Activated CD8-positive, alpha-beta T cell treated with anti-CD3 and anti-CD28 coated beads for 36 hours (primary cell): Measurements from ENCODE around the gene ZNF343. TPM values are rescaled to one million over a fixed set of nuclear protein-coding genes. Genes with fewer than 3 reads are reported as not detected.
"Not testable (repeated sequence)": the region's sequence is repeated elsewhere in the genome, so short reads cannot be mapped to it uniquely, and the experiment has no call there.

ENCODE experiments used
- ATAC-seq: fragments of 200-7000 bp; cut with Tn5 transposase; one replicate; pipeline ENCODE4 v1.10.0; 2021; ENCODE audit warnings: mild to moderate bottlenecking, moderate library complexity
- CTCF ChIA-PET: fragments of 350-600 bp; sonication (Branson Sonifier 250); formaldehyde crosslinking; loops from one replicate; lab custom pipeline; 2021; ENCODE audit warnings: antibody characterized with exemption; lab: Charles Lee
- POLR2A ChIA-PET: fragments of 350-600 bp; sonication (Branson Sonifier 250); formaldehyde crosslinking; loops from one replicate; lab custom pipeline; 2021; ENCODE audit warnings: antibody characterized with exemption; lab: Charles Lee
- DNase-seq: peaks from one replicate; pipeline ENCODE4 v3.0.0-alpha.2; 2020
- H3K27ac Mint-ChIP-seq: one replicate; pipeline ENCODE4 v1.8.0; 2021; ENCODE audit warnings: mild to moderate bottlenecking, mixed read lengths
- H3K27me3 Mint-ChIP-seq: one replicate; pipeline ENCODE4 v1.8.0; 2021; ENCODE audit warnings: mixed read lengths
- H3K36me3 Mint-ChIP-seq: one replicate; pipeline ENCODE4 v1.8.0; 2021; ENCODE audit warnings: low read depth, mixed read lengths
- H3K4me1 Mint-ChIP-seq: one replicate; pipeline ENCODE4 v1.8.0; 2021; ENCODE audit warnings: low read depth, mixed read lengths
- H3K4me3 Mint-ChIP-seq: one replicate; pipeline ENCODE4 v1.8.0; 2021; ENCODE audit warnings: mild to moderate bottlenecking, moderate library complexity, mixed read lengths
- H3K9me3 Mint-ChIP-seq: one replicate; pipeline ENCODE4 v1.8.0; 2021; ENCODE audit warnings: mixed read lengths
- intact Hi-C: fragments of 100-400 bp; cut with micrococcal nuclease; formaldehyde crosslinking; loops from one replicate; pipeline ENCODE4 v1.10.0; 2022
- total RNA-seq, 2 experiments: library from RNA; stranded (reverse); gene quantifications; one replicate each; pipeline ENCODE4 v1.2.3, GENCODE V29; 2021
- TF ChIP-seq, protein P1 (sequence below): fragments of 200-600 bp; IDR thresholded peaks from one replicate; pipeline ENCODE4 v1.8.0; 2022; ENCODE audit warnings: antibody characterized with exemption, mild to moderate bottlenecking

The ZNF343 gene
- total RNA-seq, 2 experiments from 2014 or later = 8.5 to 9.5 TPM

DNA sequence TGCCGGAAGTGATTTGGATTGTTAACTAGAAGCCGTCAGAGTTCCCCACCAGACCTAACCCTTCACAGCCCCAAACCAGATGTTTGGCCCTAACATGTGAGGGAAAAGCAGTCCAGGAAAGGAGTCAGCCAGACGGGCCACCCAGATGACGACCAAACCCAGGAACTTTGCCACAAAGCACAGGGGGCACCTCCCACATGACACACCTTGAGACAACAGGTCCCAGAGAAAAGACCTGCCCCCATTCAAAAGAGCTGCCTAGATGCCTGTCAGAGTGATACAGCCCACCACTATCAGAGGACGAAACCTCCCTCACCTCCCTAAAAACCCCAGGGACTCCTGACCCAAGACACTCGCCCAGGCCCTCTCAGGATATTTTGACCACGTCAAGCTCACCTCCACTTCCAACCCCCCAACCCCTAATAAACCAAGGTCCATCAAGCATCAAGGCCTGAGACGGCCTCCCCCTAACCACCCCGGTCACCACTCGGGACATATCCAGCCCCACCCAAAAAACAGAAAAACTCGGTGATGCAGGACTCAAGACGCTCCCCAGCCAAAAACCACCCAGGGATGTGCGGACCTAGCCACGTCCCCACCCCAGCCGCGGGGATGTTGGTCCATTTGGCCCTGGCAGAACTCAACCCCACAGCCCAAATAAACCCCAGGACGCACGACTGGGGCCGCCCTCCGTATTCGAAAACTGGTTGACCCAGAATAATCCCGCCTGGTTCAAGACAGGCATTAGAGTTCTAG is 662 bp downstream of the ZNF343 start:
- peak overlapping the region; percentile 98 for H3K27ac Mint-ChIP-seq
- peaks cover 14% of the 10 kb centered on the region for H3K36me3 Mint-ChIP-seq
- H3K4me1 Mint-ChIP-seq = peaks cover 21% of the 10 kb centered on the region
- CTCF ChIA-PET = interaction anchor here (0.8 to 9.4 kb wide), 5 partner anchors 10 to 139 kb away, joined by 3 to 147 read pairs (median 3); no protein-coding TSS in a partner anchor
- intact Hi-C loops = no loop called here
- POLR2A ChIA-PET = interaction anchor here (1.3 to 3.7 kb wide), 3 partner anchors 16 to 144 kb away, joined by 5 to 22 read pairs (median 7); partner anchors contain the start of genes NOP56 and SNRPB
- peak overlapping the region; percentile 96 for H3K4me3 Mint-ChIP-seq
- peak; percentile 20 for DNase-seq
- H3K27me3 Mint-ChIP-seq = peaks cover 6% of the 10 kb centered on the region
- no peak for ATAC-seq
- TF ChIP-seq, protein P1, sequence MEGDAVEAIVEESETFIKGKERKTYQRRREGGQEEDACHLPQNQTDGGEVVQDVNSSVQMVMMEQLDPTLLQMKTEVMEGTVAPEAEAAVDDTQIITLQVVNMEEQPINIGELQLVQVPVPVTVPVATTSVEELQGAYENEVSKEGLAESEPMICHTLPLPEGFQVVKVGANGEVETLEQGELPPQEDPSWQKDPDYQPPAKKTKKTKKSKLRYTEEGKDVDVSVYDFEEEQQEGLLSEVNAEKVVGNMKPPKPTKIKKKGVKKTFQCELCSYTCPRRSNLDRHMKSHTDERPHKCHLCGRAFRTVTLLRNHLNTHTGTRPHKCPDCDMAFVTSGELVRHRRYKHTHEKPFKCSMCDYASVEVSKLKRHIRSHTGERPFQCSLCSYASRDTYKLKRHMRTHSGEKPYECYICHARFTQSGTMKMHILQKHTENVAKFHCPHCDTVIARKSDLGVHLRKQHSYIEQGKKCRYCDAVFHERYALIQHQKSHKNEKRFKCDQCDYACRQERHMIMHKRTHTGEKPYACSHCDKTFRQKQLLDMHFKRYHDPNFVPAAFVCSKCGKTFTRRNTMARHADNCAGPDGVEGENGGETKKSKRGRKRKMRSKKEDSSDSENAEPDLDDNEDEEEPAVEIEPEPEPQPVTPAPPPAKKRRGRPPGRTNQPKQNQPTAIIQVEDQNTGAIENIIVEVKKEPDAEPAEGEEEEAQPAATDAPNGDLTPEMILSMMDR = no peak
- H3K9me3 Mint-ChIP-seq = no peaks in the 10 kb centered on the region

DNA sequence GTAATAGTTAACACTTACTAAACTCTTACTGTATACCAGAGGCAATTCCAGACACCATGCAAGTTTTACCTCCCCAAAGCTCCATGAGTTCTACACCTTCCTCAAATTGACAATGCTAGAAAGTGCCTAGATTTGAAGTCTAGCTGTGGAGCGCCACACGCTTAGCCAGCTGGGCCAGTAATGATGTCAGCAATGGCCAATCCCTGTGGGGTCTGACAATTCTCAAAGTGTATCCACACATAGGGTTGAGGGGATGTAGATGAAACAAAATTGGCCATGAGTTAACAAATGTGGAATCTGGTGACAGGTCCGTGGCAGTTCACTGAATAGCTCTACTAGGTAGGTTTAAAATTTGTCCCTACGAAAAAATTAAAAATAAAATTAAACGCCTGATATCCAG is 1.3 kb downstream of the ZNF343 start:
- H3K9me3 Mint-ChIP-seq = no peaks in the 10 kb centered on the region

DNA sequence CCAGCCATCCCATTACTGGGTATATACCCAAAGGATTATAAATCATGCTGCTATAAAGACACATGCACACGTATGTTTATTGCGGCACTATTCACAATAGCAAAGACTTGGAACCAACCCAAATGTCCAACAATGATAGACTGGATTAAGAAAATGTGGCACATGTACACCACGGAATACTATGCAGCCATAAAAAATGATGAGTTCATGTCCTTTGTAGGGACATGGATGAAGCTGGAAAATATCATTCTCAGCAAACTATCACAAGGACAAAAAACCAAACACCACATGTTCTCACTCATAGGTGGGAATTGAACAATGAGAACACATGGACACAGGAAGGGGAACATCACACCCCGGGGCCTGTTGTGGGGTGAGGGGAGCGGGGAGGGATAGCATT is 2.3 kb downstream of the ZNF343 start:
- POLR2A ChIA-PET, H3K27me3 Mint-ChIP-seq, DNase-seq, intact Hi-C loops, H3K4me3 Mint-ChIP-seq, H3K27ac Mint-ChIP-seq, ATAC-seq, CTCF ChIA-PET, H3K9me3 Mint-ChIP-seq: not testable (repeated sequence)
- H3K36me3 Mint-ChIP-seq = peaks cover 14% of the 10 kb centered on the region
- peaks cover 22% of the 10 kb centered on the region for H3K4me1 Mint-ChIP-seq

More for the DNA sequence above, 1.3 kb downstream of the ZNF343 start:
- POLR2A ChIA-PET = interaction anchor here (3.7 kb wide), 1 partner anchor 38 kb away, joined by 22 read pairs; the partner anchor contains the start of gene SNRPB
- Mint-ChIP-seq H3K4me3 (peak overlapping the region; percentile 96), H3K27me3 (peaks cover 6% of the 10 kb centered on the region), H3K4me1 (peaks cover 22% of the 10 kb centered on the region), H3K36me3 (peaks cover 14% of the 10 kb centered on the region), H3K27ac (no peak overlapping the region)
- DNase-seq (no peak), ATAC-seq (no peak)
- CTCF ChIA-PET = interaction anchor here (0.8 to 9.4 kb wide), 5 partner anchors 10 to 139 kb away, joined by 3 to 147 read pairs (median 3); no protein-coding TSS in a partner anchor
- TF ChIP-seq, protein P1 = no peak
- intact Hi-C loops = no loop called here

DNA sequence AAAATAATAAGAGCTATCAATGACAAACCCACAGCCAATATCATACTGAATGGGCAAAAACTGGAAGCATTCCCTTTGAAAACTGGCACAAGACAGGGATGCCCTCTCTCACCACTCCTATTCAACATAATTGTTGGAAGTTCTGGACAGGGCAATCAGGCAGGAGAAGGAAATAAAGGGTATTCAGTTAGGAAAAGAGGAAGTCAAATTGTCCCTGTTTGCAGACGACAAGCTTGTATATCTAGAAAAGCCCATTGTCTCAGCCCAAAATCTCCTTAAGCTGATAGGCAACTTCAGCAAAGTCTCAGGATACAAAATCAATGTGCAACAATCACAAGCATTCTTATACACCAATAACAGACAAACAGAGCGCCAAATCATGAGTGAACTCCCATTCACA is 3.9 kb downstream of the ZNF343 start:
- intact Hi-C loops, H3K4me3 Mint-ChIP-seq, H3K27ac Mint-ChIP-seq, ATAC-seq, POLR2A ChIA-PET, H3K9me3 Mint-ChIP-seq, H3K27me3 Mint-ChIP-seq, DNase-seq: not testable (repeated sequence)
- peaks cover 22% of the 10 kb centered on the region for H3K4me1 Mint-ChIP-seq
- H3K36me3 Mint-ChIP-seq = peaks cover 24% of the 10 kb centered on the region
- CTCF ChIA-PET = interaction anchor here (2.1 kb wide), 1 partner anchor 18 kb away, joined by 9 read pairs; no protein-coding TSS in a partner anchor

DNA sequence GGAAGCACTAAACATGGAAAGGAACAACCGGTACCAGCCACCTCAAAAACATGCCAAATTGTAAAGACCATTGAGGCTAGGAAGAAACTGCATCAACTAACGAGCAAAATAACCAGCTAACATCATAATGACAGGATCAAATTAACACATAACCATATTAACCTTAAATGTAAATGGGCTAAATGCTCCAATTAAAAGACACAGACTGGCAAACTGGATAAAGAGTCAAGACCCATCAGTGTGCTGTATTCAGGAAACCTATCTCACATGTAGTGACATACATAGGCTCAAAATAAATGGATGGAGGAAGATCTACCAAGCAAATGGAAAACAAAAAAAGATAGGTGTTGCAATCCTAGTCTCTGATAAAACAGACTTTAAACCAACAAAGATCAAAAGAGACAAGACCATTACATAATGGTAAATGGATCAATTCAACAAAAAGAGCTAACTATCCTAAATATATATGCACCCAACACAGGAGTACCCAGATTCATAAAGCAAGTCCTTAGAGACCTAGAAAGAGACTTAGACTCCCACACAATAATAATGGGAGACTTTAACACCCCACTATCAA is 5.8 kb downstream of the ZNF343 start:
- H3K4me1 Mint-ChIP-seq = peaks cover 19% of the 10 kb centered on the region
- H3K27me3 Mint-ChIP-seq, H3K27ac Mint-ChIP-seq, POLR2A ChIA-PET, H3K4me3 Mint-ChIP-seq, ATAC-seq, DNase-seq, intact Hi-C loops, H3K9me3 Mint-ChIP-seq: not testable (repeated sequence)
- CTCF ChIA-PET = interaction anchor here (2.0 kb wide), 1 partner anchor 19 kb away, joined by 5 read pairs; no protein-coding TSS in a partner anchor
- H3K36me3 Mint-ChIP-seq = peaks cover 32% of the 10 kb centered on the region

DNA sequence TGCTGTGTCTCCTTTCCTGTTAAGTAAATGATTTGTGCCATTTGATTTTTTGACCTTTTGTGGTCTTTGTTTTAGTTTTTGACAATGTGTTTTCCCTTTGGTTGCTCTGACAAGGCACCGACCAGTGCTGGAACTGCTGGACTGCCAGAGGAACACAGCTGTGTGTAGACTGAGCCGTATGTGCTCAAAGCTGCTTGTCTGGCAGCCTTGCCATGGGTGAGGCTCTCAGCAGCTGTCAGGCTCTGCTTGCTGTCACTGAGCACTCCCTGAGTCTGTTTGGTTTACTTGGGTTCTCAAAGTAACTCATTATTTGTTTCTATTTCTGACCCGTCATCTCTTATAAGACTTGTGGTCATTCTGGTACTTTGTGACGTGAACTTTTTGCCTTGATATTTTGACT is 23.1 kb downstream of the ZNF343 start:
- TF ChIP-seq, protein P1 = no peak
- Mint-ChIP-seq H3K4me3 (no peak overlapping the region), H3K27me3 (no peaks in the 10 kb centered on the region), H3K27ac (no peak overlapping the region), H3K4me1 (no peaks in the 10 kb centered on the region), H3K36me3 (peaks cover 54% of the 10 kb centered on the region), H3K9me3 (peaks cover 1% of the 10 kb centered on the region)
- intact Hi-C loops = no loop called here
- POLR2A ChIA-PET = no interaction called here
- DNase-seq = no peak
- CTCF ChIA-PET = no interaction called here
- no peak for ATAC-seq
